ENCODE data around the gene SLC28A2.

DNA sequence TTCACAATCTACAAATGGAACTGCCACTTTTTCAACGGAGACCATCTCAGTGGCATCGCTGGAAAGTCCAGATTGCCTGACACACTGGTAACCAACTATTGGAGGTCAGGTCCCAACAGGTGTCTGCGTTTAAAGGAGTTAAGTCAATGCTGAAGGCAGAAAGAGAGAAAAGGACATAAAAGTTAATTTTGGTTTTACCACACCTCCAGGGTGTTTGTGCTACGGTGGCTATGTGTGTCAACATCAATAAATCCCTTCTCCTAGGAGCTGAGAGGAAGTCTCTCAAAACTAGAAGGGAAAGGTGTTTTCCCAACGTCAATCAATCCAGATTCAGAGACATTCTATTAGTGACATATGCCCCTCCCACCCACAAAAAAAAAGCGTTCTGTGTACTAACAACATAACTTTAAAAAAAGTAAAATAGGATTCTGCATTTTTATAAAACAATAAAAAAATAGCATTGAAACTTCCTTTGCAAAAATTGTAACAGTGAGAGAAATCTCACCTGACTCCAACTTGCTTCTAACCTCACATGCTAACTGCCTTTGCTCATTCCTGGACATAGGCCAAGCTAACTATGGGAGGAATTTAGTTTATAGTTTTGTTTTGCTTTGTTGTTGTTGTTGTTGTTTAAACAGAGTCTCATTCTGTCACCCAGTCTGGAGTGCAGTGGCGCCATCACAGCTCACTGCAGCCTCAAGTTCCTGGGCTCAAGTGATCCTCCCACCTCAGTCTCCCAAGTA lies 67.6 kb downstream of the SLC28A2 start:
- TF ChIP-seq SIN3A (IDR thresholded peaks at IDR 0.05; ENCODE audit: borderline replicate concordance, insufficient read depth, low read length) (no peak), TAF1 (IDR thresholded peaks at IDR 0.05; ENCODE audit: borderline replicate concordance, insufficient read depth, low read length) (no peak)

All from PFSK-1 (cell line).